Pancreas (tissue), 10 donors: ENCODE data around the gene ZNF418. TPM values are rescaled to one million over a fixed set of nuclear protein-coding genes. Genes with fewer than 3 reads are reported as not detected.

ENCODE experiments used
- ATAC-seq, 4 donors: fragments of 200-7000 bp; cut with Tn5 transposase; one replicate each; pipeline versions ENCODE4 v1.8.0 to v1.9.1; 2020; ENCODE audit warnings: mild to moderate bottlenecking in 4 of 4, moderate library complexity in 4 of 4
- DNase-seq, 6 donors: peaks; one replicate each; pipeline ENCODE4 v3.0.0-alpha.2; 2020
- FAIRE-seq: peaks from 2 replicates; lab custom pipeline; 2012; peaks lifted over from hg19 to GRCh38; lab: Jason Lieb, UNC
- H3K27ac ChIP-seq, 4 donors: fragments of 200-600 bp; sonication (generic); 1 replicate in 3 of 4; 2 replicates in 1 of 4; pipeline versions ENCODE4 v1.5.0 to v1.8.0; 2020
- H3K27me3 ChIP-seq, 4 donors: fragments of 200-600 bp; one replicate each; pipeline ENCODE4 v1.8.0; 2021
- H3K36me3 ChIP-seq, 3 donors: fragments of 200-600 bp; sonication (generic) in 1 of 3; one replicate each; pipeline versions ENCODE4 v1.5.0 to v1.8.0; 2020 to 2021
- H3K4me1 ChIP-seq, 3 donors: fragments of 200-600 bp; one replicate each; pipeline ENCODE4 v1.8.0; 2021
- H3K4me3 ChIP-seq, 4 donors: fragments of 200-600 bp; sonication (generic) in 2 of 4; one replicate each; pipeline versions ENCODE4 v1.5.0 to v1.8.0; 2020 to 2021
- H3K9me3 ChIP-seq, 4 donors: fragments of 200-600 bp; one replicate each; pipeline ENCODE4 v1.8.0; 2021
- WGBS, 2 donors: extraction: QIAGEN DNeasy Blood & Tissue Kit; methylation state at CpG; one replicate each; pipeline ENCODE4 v1.1.7; 2013; 5-methylcytosine and 5-hydroxymethylcytosine counted together
- intact Hi-C, 3 donors: fragments of 100-400 bp; cut with DNase I; formaldehyde crosslinking; loops; one replicate each; pipeline versions ENCODE4 v1.11.1 to v1.14.2; 2022
- polyA plus RNA-seq, 2 donors: library from polyadenylated mRNA; stranded (reverse); fragments of 200-250 nt; gene quantifications; one replicate each; pipeline ENCODE4 v1.2.3, GENCODE V29; 2013
- total RNA-seq, 6 donors: library from RNA; stranded (reverse); fragmentation: NEBNext Ultra II Directional in 4 of 6; extraction: Animal tissue kit (Norgen Biotek cat#: 25700) in 4 of 6; gene quantifications; one replicate each; pipeline versions ENCODE4 v1.2.1 to v1.2.4, GENCODE V29; 2021 to 2023
- TF ChIP-seq, protein P1 (sequence below), 4 donors: fragments of 200-600 bp; sonication (generic) in 3 of 4; IDR thresholded peaks; one replicate each; pipeline versions ENCODE4 v1.5.0 to v1.8.0; 2021; ENCODE audit warnings: antibody characterized with exemption in 4 of 4
- donor health status: healthy with polysubstance abuse.
- donor health status: DM: no; HTN: no; CAD: no; lungs with moderate emphysema.
- donor health status: DM: no; HTN: no; CAD: no.
- donor health status: control.
- donor health status: control.
- donor health status: Bipolar disorder and iron deficiency.
- donor health status: DM: yes; HTN: yes; CAD: no.
- donor health status: DM: no; HTN: no; CAD: no.
- donor health status: DM: no; HTN: no; CAD: no.
- donor health status: DM: yes; HTN: yes; CAD: no.

ZNF418 gene
- total RNA-seq (1 to 10 TPM; 2.6 to 6.3 (median 4.0) TPM), polyA plus RNA-seq (1 to 10 TPM; 4.6 to 8.4 TPM)

GRCh38 chr19:57934820-57935665, at the start of gene ZNF418:
Gene ZNF418, minus strand, starts transcription at chr19:57935402. Its CDS starts 1,580 bp downstream, at chr19:57933822.
- FAIRE-seq: no peak
- Histone ChIP-seq H3K27me3 (no peaks in the 10 kb centered on the region), H3K4me3 (peak within 1 kb of the TSS; percentile 32 to 69 (median 48)), H3K27ac (peak within 1 kb of the TSS; percentile 37 to 63 (median 52)), H3K4me1 (no peaks in the 10 kb centered on the region), H3K9me3 (no peaks in the 10 kb centered on the region), H3K36me3 (peaks cover 0 to under 1% (median 0%) of the 10 kb centered on the region in 3 donors)
- intact Hi-C loops: no loop called here
- peak; percentile 98 to 100 (median 100) for ATAC-seq
- TF ChIP-seq, protein P1, sequence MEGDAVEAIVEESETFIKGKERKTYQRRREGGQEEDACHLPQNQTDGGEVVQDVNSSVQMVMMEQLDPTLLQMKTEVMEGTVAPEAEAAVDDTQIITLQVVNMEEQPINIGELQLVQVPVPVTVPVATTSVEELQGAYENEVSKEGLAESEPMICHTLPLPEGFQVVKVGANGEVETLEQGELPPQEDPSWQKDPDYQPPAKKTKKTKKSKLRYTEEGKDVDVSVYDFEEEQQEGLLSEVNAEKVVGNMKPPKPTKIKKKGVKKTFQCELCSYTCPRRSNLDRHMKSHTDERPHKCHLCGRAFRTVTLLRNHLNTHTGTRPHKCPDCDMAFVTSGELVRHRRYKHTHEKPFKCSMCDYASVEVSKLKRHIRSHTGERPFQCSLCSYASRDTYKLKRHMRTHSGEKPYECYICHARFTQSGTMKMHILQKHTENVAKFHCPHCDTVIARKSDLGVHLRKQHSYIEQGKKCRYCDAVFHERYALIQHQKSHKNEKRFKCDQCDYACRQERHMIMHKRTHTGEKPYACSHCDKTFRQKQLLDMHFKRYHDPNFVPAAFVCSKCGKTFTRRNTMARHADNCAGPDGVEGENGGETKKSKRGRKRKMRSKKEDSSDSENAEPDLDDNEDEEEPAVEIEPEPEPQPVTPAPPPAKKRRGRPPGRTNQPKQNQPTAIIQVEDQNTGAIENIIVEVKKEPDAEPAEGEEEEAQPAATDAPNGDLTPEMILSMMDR (IDR thresholded peaks at IDR 0.05): no peak
- peak; percentile 31 to 76 (median 58) for DNase-seq
- 2% methylated on average over 54 of the region's 54 CpGs for WGBS, 2 donors

GRCh38 chr19:57978586-57979289, 43.5 kb upstream of the ZNF418 start:
- Histone ChIP-seq H3K27me3 (no peaks in the 10 kb centered on the region), H3K36me3 (peaks cover 13 to 54% (median 41%) of the 10 kb centered on the region in 3 donors), H3K27ac (no peak overlapping the region), H3K4me1 (no peaks in the 10 kb centered on the region), H3K9me3 (peaks cover 0 to 33% (median 23%) of the 10 kb centered on the region in 4 donors), H3K4me3 (no peak overlapping the region)
- TF ChIP-seq, protein P1 (IDR thresholded peaks at IDR 0.05): no peak
- FAIRE-seq: no peak
- 95 to 99% methylated on average over 3 of the region's 3 CpGs for WGBS, 2 donors
- no peak for DNase-seq
- ATAC-seq: no peak
- intact Hi-C loops: no loop called here

DNA sequence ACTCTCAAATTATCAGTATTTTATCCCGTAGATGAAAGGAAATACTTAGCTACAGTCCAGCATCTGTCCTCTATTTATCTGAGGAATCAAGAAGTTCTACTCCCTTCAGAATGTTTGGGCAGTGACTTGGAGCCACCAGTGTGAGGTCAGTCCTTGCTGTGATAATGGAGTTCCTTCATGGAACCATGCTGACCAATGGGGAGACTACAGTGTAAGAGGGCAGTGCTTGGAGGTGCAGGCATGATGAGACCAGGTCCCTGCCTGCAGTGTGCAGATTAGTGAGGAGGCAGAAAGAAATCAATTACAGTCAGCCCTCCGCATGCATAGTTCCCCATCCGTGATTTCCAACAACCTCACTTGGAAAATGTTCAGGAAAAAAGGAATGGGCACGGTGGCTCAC, 39.2 kb upstream of the ZNF418 start, which contains the start of gene C19orf18:
C19orf18 (minus strand) TSS at position 101 of the 400 bp plus-strand sequence. CDS start 102 bp downstream, outside the sequence.
- H3K4me3 ChIP-seq: no peak within 1 kb of the TSS

DNA sequence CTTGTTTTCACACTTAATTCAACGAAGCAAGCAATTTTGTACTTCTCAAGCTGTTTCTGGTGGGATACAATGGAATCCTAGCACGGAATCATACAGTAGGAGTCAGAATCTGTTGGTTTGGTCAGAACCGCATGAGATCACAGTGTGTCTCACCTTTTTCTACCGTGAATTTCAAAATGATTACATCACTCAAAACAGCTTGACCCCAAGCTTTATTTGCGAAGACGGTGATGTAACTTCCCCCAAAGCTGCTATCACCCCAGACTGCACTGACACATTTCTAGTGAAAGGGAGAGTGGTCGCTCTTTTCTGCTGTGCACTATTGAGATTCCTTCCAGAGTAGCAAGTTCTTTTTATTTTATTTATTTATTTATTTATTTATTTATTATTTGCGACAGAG, 29.6 kb upstream of the ZNF418 start:
- no peak overlapping the region for H3K4me3 ChIP-seq
- FAIRE-seq: no peak
- WGBS, 2 donors: 90 to 94% methylated on average over 8 of the region's 8 CpGs
- no peak for ATAC-seq
- no peaks in the 10 kb centered on the region for H3K27me3 ChIP-seq
- no peak for DNase-seq
- H3K36me3 ChIP-seq: no peaks in the 10 kb centered on the region
- TF ChIP-seq, protein P1 (IDR thresholded peaks at IDR 0.05): no peak
- no peaks in the 10 kb centered on the region for H3K9me3 ChIP-seq
- H3K4me1 ChIP-seq: no peaks in the 10 kb centered on the region
- intact Hi-C loops: no loop called here
- no peak overlapping the region for H3K27ac ChIP-seq

More for the DNA sequence above, 39.2 kb upstream of the ZNF418 start, which contains the start of gene C19orf18:
- WGBS, 2 donors: 96 to 97% methylated on average over 4 of the region's 4 CpGs
- FAIRE-seq (no peak), DNase-seq (no peak), ATAC-seq (no peak)
- Histone ChIP-seq H3K36me3 (peaks cover 1 to 12% (median 5%) of the 10 kb centered on the region in 3 donors), H3K4me1 (no peaks in the 10 kb centered on the region), H3K27me3 (no peaks in the 10 kb centered on the region), H3K27ac (no peak within 1 kb of the TSS), H3K9me3 (peaks cover 0 to 21% (median 14%) of the 10 kb centered on the region in 4 donors)
- intact Hi-C loops: no loop called here
- TF ChIP-seq, protein P1 (IDR thresholded peaks at IDR 0.05): no peak
